ENCODE measurements around the gene MAPKAP1. TPM values are rescaled to one million over a fixed set of nuclear protein-coding genes. Genes with fewer than 3 reads are reported as not detected.
"Not testable (repeated sequence)": the region's sequence is repeated elsewhere in the genome, so short reads cannot be mapped to it uniquely, and the experiment has no call there.

Gene MAPKAP1
- total RNA-seq, 2 donors from 2014 or later: 62.1 to 78.9 TPM

- Histone ChIP-seq H3K27ac (no peak overlapping the region), H3K36me3 (no peaks in the 10 kb centered on the region), H3K9me3 (no peaks in the 10 kb centered on the region), H3K4me3 (no peak overlapping the region), H3K27me3 (no peaks in the 10 kb centered on the region), H3K4me1 (peaks cover 0 to 13% of the 10 kb centered on the region in 2 donors)
- no peak for DNase-seq (ENCODE audit: low spot score)
- no peak for TF ChIP-seq CTCF (IDR thresholded peaks at IDR 0.05)
Measured at GRCh38 chr9:125405938-125406809, 300.8 kb downstream of the MAPKAP1 start.

- Histone ChIP-seq H3K27me3 (no peaks in the 10 kb centered on the region), H3K27ac (no peak overlapping the region), H3K4me1 (peaks cover 0 to 13% of the 10 kb centered on the region in 2 donors), H3K9me3 (no peaks in the 10 kb centered on the region), H3K4me3 (no peak overlapping the region), H3K36me3 (no peaks in the 10 kb centered on the region)
- no peak for DNase-seq (ENCODE audit: low spot score)
- no peak for TF ChIP-seq CTCF (IDR thresholded peaks at IDR 0.05)
Measured at GRCh38 chr9:125404733-125405132, 302.3 kb downstream of the MAPKAP1 start.

GRCh38 chr9:125400725-125401716, 306.0 kb downstream of the MAPKAP1 start:
- no peaks in the 10 kb centered on the region for H3K36me3 ChIP-seq
- no peaks in the 10 kb centered on the region for H3K9me3 ChIP-seq
- no peak overlapping the region for H3K27ac ChIP-seq
- no peaks in the 10 kb centered on the region for H3K4me1 ChIP-seq
- H3K4me3 ChIP-seq: no peak overlapping the region
- DNase-seq (ENCODE audit: low spot score): no peak
- no peak for TF ChIP-seq CTCF (IDR thresholded peaks at IDR 0.05)
- no peaks in the 10 kb centered on the region for H3K27me3 ChIP-seq

- not testable (repeated sequence) for H3K9me3 ChIP-seq; DNase-seq (ENCODE audit: low spot score); H3K4me1 ChIP-seq; H3K36me3 ChIP-seq; H3K4me3 ChIP-seq; H3K27ac ChIP-seq; H3K27me3 ChIP-seq
Measured at GRCh38 chr9:125400232-125400631, 306.8 kb downstream of the MAPKAP1 start.

GRCh38 chr9:125399666-125400065, 307.3 kb downstream of the MAPKAP1 start:
- no peaks in the 10 kb centered on the region for H3K4me1 ChIP-seq
- no peaks in the 10 kb centered on the region for H3K36me3 ChIP-seq
- H3K27me3 ChIP-seq: no peaks in the 10 kb centered on the region
- H3K27ac ChIP-seq: no peak overlapping the region
- DNase-seq (ENCODE audit: low spot score): no peak
- no peak for TF ChIP-seq CTCF (IDR thresholded peaks at IDR 0.05)
- no peaks in the 10 kb centered on the region for H3K9me3 ChIP-seq
- H3K4me3 ChIP-seq: no peak overlapping the region

- DNase-seq (ENCODE audit: low spot score): no peak
Measured at GRCh38 chr9:125399165-125399564, 307.8 kb downstream of the MAPKAP1 start.

More at GRCh38 chr9:125399165-125399564, 307.8 kb downstream of the MAPKAP1 start:
- H3K9me3 ChIP-seq: no peaks in the 10 kb centered on the region
- no peaks in the 10 kb centered on the region for H3K27me3 ChIP-seq
- no peaks in the 10 kb centered on the region for H3K4me1 ChIP-seq
- H3K36me3 ChIP-seq: no peaks in the 10 kb centered on the region
- no peak overlapping the region for H3K27ac ChIP-seq
- H3K4me3 ChIP-seq: no peak overlapping the region
- TF ChIP-seq CTCF (IDR thresholded peaks at IDR 0.05): no peak

Measured in right atrium auricular region (tissue), 2 donors.